ENCODE data around the gene GFOD1. TPM values are rescaled to one million over a fixed set of nuclear protein-coding genes. Genes with fewer than 3 reads are reported as not detected.
A peak's percentile ranks its signal among the peaks of the same experiment; 100 is the strongest.

Gene GFOD1
- total and polyA plus RNA-seq, 7 donors = 5.9 to 34.2 (median 16.7) TPM

DNA sequence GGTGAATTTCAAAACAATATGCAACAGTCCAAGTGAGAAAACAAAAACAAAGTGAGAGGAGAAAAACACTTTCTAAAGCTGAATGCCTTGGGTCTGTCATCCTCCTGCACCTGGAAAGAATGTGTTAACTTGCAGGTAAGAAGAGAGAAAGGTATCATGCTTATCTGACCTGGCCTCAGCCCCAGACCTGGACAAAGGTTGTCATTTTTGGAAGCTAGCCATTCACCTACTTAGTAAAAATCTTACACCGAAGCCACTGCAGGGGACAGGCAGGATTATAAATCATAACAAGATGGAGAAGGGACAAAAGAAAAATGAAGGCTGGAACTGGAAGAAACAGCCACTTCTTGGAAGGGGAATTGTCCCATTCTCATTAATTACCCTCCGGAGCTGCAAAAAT is 69.4 kb downstream of the GFOD1 start:
- no peak for ATAC-seq
- H3K4me1 ChIP-seq = peaks cover 84% of the 10 kb centered on the region
- H3K27me3 ChIP-seq (ENCODE audit: insufficient read depth in 3 of 3, low read length in 2 of 3) = no peaks in the 10 kb centered on the region
- no peaks in the 10 kb centered on the region for H3K36me3 ChIP-seq (ENCODE audit: insufficient read depth in 1 of 2, low read depth in 1 of 2)
- intact Hi-C loops (cut with DNase I) = loop anchor here (5.0 kb wide), 3 partner anchors 34 to 69 kb away; partner anchors contain the start of gene GFOD1 (in 1 of the 2)
- H3K4me3 ChIP-seq = no peak overlapping the region
- H3K9me3 ChIP-seq = no peaks in the 10 kb centered on the region
- DNase-seq = no peak
- TF ChIP-seq, protein P1, sequence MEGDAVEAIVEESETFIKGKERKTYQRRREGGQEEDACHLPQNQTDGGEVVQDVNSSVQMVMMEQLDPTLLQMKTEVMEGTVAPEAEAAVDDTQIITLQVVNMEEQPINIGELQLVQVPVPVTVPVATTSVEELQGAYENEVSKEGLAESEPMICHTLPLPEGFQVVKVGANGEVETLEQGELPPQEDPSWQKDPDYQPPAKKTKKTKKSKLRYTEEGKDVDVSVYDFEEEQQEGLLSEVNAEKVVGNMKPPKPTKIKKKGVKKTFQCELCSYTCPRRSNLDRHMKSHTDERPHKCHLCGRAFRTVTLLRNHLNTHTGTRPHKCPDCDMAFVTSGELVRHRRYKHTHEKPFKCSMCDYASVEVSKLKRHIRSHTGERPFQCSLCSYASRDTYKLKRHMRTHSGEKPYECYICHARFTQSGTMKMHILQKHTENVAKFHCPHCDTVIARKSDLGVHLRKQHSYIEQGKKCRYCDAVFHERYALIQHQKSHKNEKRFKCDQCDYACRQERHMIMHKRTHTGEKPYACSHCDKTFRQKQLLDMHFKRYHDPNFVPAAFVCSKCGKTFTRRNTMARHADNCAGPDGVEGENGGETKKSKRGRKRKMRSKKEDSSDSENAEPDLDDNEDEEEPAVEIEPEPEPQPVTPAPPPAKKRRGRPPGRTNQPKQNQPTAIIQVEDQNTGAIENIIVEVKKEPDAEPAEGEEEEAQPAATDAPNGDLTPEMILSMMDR (IDR thresholded peaks at IDR 0.05) = no peak
- WGBS, 3 donors = 62 to 75% (median 65%) methylated on average over 2 of the region's 2 CpGs
- H3K27ac ChIP-seq = no peak overlapping the region

- TF ChIP-seq, protein P1 (IDR thresholded peaks at IDR 0.05) = no peak
- H3K27me3 ChIP-seq (ENCODE audit: insufficient read depth in 3 of 3, low read length in 2 of 3) = no peaks in the 10 kb centered on the region
- DNase-seq = no peak
- peaks cover 84% of the 10 kb centered on the region for H3K4me1 ChIP-seq
- H3K9me3 ChIP-seq = no peaks in the 10 kb centered on the region
- intact Hi-C loops (cut with DNase I) = loop anchor here (5.0 kb wide), 3 partner anchors 35 to 70 kb away; partner anchors contain the start of gene GFOD1 (in 1 of the 2)
- 78 to 95% (median 80%) methylated on average over 6 of the region's 6 CpGs for WGBS, 3 donors
- H3K27ac ChIP-seq = no peak overlapping the region
- no peak for ATAC-seq
- no peak overlapping the region for H3K4me3 ChIP-seq
- no peaks in the 10 kb centered on the region for H3K36me3 ChIP-seq (ENCODE audit: insufficient read depth in 1 of 2, low read depth in 1 of 2)
These were observed 70.0 kb downstream of the GFOD1 start for GRCh38 chr6:13417431-13417830.

- Histone ChIP-seq H3K27me3 (ENCODE audit: insufficient read depth in 3 of 3, low read length in 2 of 3) (no peaks in the 10 kb centered on the region), H3K36me3 (ENCODE audit: insufficient read depth in 1 of 2, low read depth in 1 of 2) (no peaks in the 10 kb centered on the region), H3K27ac (peak overlapping the region; percentile 77), H3K4me1 (peaks cover 83% of the 10 kb centered on the region), H3K4me3 (no peak overlapping the region), H3K9me3 (no peaks in the 10 kb centered on the region)
- no peak for DNase-seq
- TF ChIP-seq, protein P1 (IDR thresholded peaks at IDR 0.05) = no peak
- WGBS, 3 donors = 69 to 75% (median 70%) methylated on average over 5 of the region's 5 CpGs
- intact Hi-C loops (cut with DNase I) = loop anchor here (5.0 kb wide), 3 partner anchors 37 to 72 kb away; partner anchors contain the start of gene GFOD1 (in 1 of the 2)
- ATAC-seq = no peak
These were observed 72.1 kb downstream of the GFOD1 start for GRCh38 chr6:13415283-13415682.

DNA sequence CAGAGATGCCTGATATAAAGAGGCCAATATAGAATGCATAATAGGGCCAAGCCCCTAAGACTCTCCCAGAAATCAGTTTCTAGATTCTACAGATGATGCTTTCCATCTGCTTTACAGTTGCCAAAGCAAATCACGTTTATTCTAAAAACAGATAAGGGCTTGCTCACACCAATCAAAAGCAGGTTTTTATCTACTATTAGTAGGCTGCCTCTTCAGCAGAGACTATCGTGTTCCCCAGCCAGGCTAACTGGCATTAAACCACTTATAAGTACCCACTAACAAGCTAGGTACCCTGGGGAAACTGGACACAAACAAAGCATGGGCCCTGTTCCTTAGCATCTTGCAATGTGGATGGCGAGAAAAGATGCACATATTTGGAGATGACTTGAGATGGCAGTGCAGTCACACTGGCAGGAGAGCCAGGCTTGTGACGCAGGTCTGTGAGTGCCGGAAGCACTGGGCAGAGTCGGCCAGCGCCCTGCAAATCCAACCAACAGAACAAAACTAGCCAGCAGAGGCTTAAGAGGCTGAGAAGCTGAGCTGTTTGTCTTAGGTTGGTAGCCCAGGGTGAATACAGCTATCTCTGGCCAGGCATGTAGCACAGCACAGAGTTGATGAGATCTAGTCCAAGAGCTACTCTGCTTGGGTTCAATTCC is 73.4 kb downstream of the GFOD1 start:
- intact Hi-C loops (cut with DNase I) = loop anchor here (5.0 kb wide), 1 partner anchor 123 kb away; no protein-coding TSS in a partner anchor
- H3K27me3 ChIP-seq (ENCODE audit: insufficient read depth in 3 of 3, low read length in 2 of 3) = no peaks in the 10 kb centered on the region
- no peaks in the 10 kb centered on the region for H3K9me3 ChIP-seq
- peak overlapping the region; percentile 77 for H3K27ac ChIP-seq
- H3K36me3 ChIP-seq (ENCODE audit: insufficient read depth in 1 of 2, low read depth in 1 of 2) = no peaks in the 10 kb centered on the region
- TF ChIP-seq, protein P1 (IDR thresholded peaks at IDR 0.05) = peak; percentile 35
- 19 to 41% (median 21%) methylated on average over 7 of the region's 7 CpGs for whole genome bisulfite sequencing, 3 donors
- DNase-seq (peak; percentile 60 to 86), ATAC-seq (peak; percentile 84 to 95 (median 90))
- H3K4me3 ChIP-seq = no peak overlapping the region
- H3K4me1 ChIP-seq = peaks cover 81% of the 10 kb centered on the region

Measured in psoas muscle (tissue), 8 donors.